Stimulated activated CD8-positive, alpha-beta memory T cell treated with anti-CD3 and anti-CD28 coated beads, Interleukin-4, amount 100 ng/mL, for 1 hour (primary cell): Measurements from ENCODE around the gene SPATS2.
"Not testable (repeated sequence)": the region's sequence is repeated elsewhere in the genome, so short reads cannot be mapped to it uniquely, and the experiment has no call there.

Experiments used
- DNase-seq, 2 donors: peaks; one replicate each; pipeline ENCODE4 v3.0.0-alpha.2; 2020; ENCODE audit warnings: low read depth in 2 of 2, low spot score in 1 of 2

The SPATS2 gene

DNA sequence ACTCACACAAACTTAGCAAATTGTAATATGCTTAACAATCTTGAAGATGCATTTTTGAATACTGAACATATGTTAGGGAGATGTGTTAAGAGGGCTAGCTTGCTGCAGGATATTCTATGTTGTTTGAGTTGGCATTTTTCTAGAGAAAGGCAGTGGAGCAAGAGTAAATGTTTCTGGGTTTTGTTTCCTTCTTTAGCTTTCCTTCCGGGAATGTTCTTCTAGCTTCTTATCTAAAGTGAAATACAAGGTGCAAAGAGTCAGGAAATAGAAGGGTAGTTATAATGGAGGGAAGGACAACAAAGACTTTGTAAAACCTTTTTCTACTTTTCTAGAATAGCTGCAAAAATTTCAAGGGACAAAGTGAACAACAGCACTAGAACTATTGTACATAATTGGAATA, 94.0 kb downstream of the SPATS2 start:
- DNase-seq = no peak

DNA sequence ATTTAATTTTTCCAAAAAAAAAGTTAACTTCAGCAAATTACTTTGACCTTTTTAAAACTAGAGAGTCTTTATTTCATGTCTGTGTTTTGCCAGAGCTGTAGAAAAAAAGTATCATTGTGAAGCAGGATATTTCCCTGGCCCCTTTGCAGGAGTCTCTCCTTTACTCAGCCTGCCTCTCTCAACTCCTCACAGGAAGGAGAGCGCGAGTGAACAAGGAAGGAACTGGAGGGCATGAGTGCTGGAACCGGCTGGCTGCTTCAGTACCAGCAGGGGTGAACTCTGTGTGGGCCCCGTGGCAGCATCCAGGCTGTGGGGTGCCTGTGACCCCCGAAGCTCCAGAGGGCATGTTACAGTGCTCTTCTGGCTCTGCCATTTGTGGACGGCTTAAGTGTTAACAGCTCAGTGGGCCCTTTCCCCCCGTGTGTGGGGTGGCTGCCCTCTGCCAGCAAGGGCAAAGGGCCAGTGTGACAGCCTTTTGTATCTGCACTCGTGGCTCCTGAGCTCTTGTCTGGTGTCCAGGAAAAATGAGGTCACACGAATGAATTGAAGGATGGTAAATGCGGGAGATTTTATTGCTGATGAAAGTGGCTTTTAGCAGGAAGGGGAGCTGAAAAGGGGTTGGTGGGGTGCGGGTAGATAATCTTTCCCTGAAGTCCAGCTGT, 95.0 kb downstream of the SPATS2 start:
- no peak for DNase-seq

DNA sequence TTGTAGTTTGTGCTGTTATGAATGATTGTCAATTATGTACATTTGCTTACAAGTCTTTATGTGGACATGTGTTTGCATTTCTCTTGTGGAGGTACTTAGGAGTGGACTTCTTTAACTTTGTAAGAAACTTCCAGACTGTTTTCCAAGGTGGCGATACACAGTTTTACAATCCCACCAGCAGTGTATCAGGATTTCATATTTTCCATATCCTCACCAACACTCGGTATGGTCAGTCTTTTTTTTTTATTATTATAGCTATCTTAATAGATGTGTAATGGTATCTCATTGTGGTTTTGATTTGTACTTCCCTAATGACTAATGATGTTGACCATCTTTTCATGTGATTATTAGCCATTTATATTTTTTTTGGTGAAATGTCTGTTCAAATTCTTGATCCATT, 97.9 kb downstream of the SPATS2 start:
- DNase-seq = no peak

DNA sequence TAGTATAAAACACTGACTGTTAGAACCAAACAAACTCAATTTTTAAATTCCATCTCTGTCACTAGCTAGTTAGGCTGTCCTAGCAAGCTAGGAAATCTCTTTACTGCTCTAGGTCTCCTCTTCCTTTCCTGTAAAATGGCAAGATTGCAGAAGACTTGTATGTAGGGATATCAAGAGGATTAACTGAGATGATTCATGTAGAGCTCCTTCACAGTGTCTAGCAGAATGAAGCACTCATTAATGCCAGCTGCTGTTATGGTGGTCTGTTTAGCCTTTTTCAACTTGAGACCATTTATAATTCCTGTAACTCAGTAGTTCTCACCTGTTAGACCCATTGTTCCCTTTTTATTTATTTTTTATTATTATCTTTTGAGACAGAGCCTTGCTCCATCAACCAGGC, 103.7 kb downstream of the SPATS2 start:
- DNase-seq = no peak

DNA sequence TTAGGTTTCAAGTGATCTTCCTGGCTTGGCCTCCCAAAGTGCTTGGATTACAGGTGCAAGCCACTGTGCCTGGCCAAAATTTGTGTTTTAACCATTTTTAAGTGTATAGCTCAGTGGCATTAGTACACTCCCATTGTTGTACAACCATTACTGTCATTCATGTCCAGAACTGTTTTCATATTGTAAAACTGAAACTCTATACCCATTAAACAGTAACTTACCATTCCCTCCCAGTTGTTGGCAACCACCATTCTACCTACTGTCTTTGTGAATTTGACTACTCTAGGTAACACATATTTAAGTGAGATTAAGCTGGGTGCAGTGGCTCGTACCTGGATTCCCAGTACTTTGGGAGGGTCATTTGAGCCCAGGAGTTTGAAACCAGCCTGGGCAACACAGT, 104.3 kb downstream of the SPATS2 start:
- no peak for DNase-seq

DNA sequence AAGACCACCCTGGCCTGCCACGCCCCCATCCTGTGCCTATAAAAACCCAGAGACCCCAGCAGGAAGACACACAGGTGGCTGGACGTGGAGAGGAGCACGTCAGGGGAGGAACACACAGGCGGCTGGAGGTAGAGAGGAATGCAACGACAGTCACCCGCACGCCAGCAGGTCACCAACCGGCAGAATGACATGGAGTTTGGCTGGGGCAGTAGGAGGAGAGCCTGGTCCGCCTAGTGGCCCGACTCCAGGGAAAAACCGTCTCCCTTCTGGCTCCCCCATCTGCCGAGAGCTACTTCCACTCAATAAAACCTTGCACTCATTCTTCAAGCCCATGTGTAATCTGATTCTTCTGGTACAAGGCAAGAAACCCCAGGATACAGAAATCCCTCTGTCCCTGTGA, 108.8 kb downstream of the SPATS2 start:
- no peak for DNase-seq

DNA sequence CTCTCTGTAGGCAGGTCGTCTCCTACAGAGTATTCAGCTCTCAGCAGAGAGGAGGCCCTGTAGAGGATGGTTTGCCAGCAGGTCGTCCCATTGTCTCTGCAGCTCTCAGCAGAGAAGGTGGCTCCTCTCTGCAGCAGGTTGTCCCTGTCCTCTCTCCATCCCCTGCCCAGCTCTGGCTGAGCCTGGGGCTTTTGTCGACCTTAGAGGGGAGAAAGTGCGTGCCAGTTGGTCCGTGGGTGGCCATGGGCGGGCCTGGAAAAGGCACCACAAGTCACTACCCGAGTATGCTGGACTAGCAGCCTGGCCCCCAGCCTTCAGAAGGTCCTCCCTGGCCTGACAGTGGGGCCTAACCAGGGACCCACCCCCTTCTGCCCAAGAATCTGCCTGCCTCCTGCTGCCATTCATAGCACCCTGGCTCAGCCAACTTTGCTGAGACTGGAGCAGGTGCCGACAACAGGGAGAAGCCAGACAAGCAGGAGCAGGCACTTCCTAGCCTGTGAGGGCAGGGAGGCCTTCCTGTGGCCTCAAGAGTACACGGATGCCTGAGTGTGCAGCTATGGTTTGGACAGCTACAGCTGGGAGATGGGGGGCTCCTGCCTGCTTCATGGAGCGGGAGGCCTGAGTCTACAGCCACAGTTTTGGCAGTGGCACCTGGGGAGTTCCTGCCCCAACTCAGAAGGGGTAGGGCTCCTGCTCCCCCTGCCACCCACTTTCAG, 111.8 kb downstream of the SPATS2 start:
- DNase-seq = no peak

DNA sequence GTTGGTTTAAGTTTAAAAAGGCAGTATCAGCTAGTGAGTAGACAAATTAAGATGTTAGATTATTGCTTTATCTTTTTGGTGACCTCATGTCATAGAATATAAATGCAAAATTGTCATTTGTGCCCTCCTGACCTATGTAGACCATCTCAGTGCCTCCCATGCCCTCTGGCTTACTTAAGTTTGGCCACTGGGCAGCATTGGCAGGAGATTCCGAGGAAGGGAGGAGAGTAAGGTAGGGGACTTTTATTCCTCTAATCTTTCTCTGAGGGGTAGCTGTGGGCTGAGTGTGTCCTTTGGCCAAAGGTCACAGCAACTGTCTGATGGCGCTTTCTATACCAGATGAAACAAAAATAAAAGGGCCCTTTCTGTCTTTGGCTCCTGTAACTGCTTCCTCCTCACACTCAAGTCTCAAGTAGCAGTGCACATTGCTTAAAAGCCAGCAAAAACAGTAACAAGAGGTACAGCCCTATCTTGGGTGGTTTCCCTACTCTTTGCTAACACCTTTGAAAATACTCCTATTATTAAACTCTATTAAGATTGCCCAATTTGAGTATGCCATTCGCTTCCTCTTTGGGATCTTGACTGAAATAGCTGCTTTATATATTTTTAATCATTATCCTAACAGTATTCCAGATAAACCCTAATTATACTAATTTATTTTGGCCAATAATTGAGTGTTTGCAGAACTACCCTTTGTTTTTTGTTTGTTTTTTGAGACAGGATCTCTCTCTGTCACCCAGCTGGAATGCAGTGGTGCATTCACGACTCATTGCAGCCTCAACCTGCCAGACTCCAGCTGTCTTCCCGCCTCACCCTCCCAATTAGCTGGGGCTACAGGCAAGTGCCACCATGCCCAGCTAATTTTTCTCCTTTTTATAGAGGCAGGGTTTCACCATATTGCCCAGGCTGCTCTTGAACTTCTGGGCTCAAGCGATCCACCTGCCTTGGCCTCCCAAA, 115.1 kb downstream of the SPATS2 start:
- DNase-seq = no peak

DNA sequence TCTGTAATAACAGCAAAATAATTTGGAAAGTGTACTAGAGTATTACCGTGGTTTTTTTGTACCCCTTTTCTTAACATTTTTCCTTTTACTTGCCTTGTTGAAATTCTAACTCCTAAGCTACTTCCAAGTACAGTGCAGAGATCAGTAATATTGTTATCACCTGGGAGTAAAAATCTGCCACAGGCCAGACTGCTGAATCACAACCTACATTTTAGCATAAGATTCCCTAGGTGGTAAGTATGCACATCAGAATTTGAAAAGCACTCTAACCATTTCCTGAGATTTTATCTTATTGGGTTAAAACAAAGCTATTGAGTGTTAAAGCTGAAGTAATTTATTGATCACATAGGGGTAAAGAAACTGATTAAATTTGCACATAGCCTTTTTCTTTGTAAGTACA, 116.4 kb downstream of the SPATS2 start:
- DNase-seq = no peak

DNA sequence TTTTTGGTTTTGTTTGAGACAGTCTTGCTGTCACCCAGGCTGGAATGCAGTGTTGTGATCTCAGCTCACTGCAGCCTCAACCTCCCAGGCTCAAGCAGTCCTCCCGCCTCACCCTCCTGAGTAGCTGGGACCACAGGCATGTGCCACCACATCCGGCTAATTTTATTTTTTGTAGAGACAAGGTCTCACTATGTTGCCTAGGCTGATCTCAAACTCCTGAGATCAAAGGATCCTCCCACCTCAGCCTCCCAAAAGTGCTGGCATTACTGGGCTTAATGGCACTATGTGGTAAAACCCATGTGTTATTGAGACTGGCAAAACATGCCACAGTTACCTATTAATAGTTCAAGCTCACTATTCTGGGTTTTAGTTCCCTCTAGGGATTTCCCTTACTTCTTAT, 120.3 kb downstream of the SPATS2 start:
- DNase-seq = no peak

DNA sequence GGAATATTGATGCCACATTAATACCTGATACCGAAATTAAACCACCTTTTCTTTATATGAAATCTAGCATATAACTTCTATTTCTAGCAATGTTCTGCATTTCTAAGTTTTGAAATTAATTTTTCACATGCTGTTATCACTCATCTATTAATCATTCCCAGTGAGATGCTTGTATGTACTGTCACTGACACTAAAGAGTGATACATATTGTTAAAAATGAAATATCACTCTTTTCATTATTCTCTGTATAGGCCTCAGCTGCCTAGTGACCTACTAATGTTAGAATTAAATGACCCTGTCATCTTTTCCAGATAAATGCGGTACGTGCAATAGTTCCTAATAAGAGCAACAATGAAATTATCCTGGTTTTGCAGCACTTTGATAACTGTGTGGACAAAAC, 121.9 kb downstream of the SPATS2 start:
- DNase-seq = no peak

DNA sequence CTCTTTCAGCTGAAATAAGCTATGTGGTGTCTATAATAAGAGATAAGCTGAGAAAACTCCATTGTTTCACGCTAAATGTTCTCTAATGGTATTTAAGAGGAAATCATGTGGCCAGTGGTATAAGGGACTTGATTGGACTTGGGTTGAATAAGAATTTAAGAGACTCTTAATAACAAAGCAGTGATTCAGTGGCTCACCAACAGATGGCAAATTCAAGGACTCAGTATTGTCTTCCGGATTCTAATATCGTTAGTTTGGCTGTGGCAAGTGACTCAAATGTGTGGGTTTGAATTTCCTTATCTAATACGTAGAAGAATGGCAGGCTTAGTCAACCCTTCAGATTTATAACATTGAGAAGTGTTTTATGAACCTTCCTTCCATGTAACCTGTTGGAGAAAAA, 122.5 kb downstream of the SPATS2 start:
- no peak for DNase-seq

DNA sequence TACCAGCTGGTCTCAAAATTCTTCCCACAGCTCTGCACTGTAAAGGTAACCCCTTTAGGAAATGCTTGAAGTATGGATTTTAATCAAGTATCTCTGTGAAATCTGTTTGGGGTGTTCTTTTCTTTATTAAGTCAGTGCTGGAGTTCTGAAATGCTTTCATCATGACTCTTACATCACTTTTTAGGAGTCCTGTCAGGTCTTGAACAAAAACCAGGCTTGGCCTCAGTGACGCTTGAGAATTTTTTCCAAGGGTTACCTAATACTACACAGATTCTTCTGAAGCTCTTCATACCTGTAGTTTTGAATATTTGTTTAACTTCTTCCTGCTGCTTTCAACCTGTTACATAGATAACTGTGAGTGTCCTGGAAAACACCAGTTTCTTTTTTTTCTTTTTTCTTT, 124.6 kb downstream of the SPATS2 start:
- no peak for DNase-seq

DNA sequence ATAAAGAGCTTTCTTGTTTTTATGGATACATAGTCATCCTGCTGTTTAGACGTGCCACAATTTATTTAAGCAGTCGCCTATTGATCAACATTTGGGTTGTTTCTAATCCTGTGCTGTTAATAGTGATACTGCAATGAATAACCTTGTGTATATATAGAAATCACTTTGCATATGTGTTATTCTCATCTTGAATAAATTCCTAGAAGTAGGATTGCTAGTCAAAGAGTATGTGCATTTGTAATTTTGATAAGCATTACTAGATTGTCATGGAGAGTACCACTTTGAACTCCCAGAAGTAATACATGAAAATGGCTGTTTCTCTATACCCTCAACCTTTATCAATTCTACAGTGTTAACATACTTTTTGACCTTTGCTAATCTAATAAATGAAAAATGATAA, 126.6 kb downstream of the SPATS2 start:
- no peak for DNase-seq

DNA sequence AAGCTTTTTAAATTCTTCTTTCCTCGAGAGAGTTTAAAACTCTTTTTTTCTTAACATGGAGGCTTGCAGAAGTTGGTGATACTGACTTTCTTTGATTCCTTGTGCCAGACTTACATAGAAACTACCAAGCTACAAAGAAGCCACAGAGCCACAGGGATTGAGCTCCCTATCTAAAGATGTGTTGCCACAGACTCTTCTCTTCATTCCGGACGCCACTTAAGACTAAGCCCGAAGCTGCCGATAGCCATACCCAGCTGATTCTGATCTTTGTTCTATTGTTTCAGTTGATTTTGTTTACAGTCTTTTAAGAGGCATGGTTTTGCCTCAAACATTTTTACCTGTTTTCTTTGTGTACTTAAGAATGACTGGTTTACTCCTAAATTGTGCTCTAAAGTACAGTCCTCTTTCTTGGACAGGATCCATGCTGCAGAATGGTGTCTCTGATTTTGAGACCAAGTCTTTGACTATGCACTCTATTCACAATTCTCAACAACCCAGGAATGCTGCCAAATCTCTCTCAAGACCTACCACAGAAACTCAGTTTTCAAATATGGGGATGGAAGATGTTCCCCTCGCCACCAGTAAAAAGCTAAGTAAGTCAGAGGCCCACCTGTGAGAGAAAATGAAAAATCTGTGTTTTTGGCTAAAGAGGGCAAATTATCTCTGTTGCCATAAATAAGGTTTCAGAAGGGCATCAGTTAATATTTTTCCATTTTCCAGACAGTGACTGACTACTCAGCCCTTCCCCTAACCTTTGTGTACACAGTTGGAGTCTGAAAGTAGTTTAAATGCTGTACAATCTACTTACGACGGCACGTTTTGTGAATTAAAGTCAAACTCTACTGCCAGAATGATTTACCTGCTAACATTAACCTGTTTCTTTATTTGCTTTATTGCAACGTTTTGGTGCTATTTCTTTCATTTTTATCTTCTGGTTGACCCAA, 129.4 kb downstream of the SPATS2 start:
- no peak for DNase-seq

DNA sequence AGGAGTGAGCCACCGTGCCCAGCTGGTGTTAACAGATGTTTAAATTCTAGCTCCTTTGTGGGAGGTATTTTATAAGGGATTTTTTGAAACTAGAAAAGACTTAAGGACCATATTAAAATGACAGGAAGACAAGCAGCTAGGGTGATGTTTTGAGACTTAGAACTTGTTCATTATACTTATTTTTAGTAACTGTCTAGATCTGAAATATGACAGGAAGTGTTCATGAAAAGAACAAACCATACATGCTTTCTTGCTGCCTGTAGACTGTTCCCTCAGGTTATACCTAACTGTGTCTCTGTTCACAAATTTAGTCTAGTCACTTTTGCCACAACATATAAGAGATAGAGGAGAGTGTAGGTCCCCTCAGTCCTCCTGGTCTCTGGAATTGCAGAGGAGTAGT, 134.6 kb downstream of the SPATS2 start:
- DNase-seq = no peak

DNA sequence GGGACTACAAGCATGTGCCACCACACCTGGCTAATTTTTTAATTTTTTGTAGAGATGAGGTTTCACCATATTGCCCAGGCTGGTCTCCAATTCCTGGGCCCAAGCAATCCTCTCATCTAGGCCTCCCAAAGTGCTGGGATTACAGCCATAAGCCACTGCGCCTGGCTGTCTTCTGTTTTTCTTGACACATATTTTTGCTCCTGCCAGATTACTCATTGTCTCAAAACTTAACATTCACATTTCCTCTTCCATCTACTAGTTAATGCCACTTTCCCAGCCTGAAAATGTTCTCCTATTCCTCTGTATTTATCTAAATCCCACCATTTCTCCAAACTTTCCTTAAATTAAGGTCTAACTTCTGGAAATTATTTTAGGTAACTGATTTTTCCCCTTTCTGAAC, 135.3 kb downstream of the SPATS2 start:
- no peak for DNase-seq

DNA sequence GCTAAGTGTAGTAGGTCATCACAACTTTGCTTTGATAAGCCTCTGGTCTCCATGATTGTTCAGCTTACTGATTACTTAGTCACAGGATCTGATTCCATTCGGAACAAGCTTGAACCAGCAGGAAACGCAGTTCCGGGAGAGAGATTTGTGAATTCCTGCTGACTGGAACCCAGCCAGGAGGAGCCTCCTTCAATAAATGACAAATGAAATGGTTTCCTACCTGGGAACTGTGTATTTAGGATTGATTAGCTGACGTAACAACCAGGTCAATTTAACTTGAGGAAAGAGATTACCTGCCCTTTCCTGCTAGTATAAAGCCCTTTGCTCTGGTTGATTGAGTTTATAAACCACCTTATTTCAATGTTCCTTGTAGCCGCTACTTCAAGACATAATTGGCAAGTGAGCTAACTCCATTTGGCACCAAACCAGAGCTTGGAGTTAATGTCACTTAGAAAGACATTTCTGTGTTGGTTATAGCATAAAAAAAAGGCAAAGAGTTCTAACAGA, 136.5 kb downstream of the SPATS2 start:
- no peak for DNase-seq

DNA sequence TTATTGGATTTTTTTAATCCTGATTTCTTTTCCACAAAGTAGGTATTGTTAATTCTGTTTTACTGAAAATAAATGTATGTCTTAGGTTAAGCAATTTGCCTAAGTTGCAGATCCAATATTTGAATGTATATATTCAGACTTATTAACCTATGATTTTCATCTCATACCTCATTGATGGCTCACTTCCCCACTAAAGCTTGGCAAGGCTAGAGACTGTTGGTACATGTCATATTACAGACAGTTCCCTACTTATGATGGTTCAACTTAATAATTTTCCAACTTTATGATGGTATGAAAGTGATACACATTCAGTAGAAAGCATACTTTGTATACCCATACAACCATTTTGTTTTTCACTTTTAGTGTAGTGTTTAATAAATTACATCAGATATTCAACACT, 138.4 kb downstream of the SPATS2 start:
- no peak for DNase-seq

DNA sequence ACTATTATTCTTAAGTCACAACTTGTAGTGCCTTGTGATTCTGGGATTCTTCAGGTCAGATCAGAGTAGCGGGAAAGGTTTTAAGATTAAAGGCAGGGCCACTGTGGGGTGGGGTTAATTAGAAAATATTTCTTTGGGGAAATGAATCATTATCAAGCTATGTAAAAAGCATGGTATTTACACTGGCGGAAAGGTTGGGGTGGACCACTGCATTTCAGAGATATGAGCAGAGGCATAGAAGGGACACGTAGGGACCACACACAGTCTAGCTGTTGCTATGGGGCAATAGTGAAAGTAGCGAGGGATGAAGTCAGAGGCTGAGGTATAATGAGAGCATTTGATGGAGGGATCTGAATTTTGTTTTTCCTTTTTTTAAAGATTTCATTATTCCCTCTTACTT, 139.9 kb downstream of the SPATS2 start:
- no peak for DNase-seq

DNA sequence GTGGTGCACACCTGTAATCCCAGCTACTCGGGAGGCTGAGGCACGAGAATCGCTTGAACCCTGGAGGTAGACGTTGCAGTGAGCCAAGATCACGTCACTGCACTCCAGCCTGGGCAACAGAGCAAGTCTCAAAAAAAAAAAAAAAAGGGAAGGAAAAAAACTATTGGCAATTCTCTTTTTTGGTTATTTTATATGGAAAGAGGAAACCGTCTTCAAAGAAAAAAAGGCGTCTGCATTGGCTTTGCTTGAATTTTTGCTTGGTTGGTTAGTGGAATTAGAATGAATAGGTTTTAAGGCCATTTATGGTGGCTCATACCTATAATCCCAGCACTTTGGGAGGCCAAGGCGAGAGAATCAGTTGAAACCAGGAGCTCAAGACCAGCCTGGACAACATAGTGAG, 142.4 kb downstream of the SPATS2 start:
- not testable (repeated sequence) for DNase-seq
